NOMO-1 treated with DMSO at 0.1 percent for 48 hours (cell line): ENCODE results near the gene RBM46.
"Not testable (repeated sequence)": the region's sequence is repeated elsewhere in the genome, so short reads cannot be mapped to it uniquely, and the experiment has no call there.

Experiments used
- DNase-seq: peaks from one replicate; lab custom pipeline; 2025; ENCODE audit not compliant: unreplicated experiment; lab: John Stamatoyannopoulos, UW

Gene RBM46

DNA sequence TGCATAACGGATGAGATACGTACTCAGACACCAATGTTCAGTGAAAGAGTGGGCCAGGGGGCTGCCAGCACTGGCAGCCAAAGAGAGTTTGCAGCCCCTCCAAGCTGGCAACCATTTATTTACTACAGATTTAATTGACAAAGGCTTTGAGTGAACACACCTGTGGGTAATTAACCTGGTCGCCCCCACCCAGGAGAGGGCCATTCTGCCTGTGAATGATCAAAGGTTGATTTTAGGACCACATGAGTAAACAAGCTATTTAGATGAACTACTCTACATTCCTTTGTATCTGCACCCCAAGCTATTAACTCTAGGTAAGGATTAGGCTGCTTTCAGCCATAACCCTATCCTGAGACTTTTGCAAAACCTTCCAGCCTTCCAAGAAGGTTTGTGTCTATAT is 55.0 kb downstream of the RBM46 start:
- DNase-seq = no peak

DNA sequence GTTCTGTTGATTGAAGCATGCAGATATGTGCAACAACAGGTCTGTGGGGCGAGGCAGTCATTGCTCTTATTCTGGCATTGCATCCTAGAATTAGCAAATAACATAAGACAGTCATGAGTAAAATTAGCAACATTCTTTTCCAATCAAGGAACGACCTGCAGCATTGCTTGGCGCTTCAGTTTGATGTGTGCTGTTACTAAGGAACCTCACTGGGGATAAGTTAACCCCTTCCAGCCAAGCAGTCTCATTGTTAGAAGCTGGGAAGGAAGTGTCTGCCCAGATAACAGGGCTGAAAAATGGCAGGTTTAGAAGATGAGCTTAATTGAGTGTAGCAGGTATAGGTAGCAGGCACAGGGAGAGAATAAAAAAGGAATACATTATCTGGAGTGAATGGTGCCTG is 55.4 kb downstream of the RBM46 start:
- no peak for DNase-seq

GRCh38 chr4:154838155-154838554 is 57.1 kb downstream of the RBM46 start:
- DNase-seq = no peak

GRCh38 chr4:154838694-154839093 is 57.6 kb downstream of the RBM46 start:
- no peak for DNase-seq

GRCh38 chr4:154854362-154854761 is 73.3 kb downstream of the RBM46 start:
- no peak for DNase-seq

GRCh38 chr4:154858166-154858565 is 77.1 kb downstream of the RBM46 start:
- DNase-seq = no peak

- no peak for DNase-seq
Measured at GRCh38 chr4:154868414-154869194, 87.5 kb downstream of the RBM46 start.

GRCh38 chr4:154869301-154869700 is 88.2 kb downstream of the RBM46 start:
- no peak for DNase-seq

- no peak for DNase-seq
Measured at GRCh38 chr4:154872198-154872597, 91.1 kb downstream of the RBM46 start.

- not testable (repeated sequence) for DNase-seq
Measured at GRCh38 chr4:154874049-154874448, 93.0 kb downstream of the RBM46 start.

- DNase-seq = no peak
Measured at GRCh38 chr4:154877110-154877760, 96.2 kb downstream of the RBM46 start.
